Vagina (tissue), 2 donors: ENCODE data around the gene ANXA6. TPM values are rescaled to one million over a fixed set of nuclear protein-coding genes. Genes with fewer than 3 reads are reported as not detected.

Experiments
- DNase-seq, 2 donors: peaks; one replicate each; pipeline ENCODE4 v3.0.0-alpha.2; 2017; ENCODE audit errors: extremely low spot score in 2 of 2
- H3K27ac ChIP-seq: fragments of 200-600 bp; sonication (generic); one replicate; pipeline ENCODE4 v1.5.1; 2019
- H3K27me3 ChIP-seq: fragments of 200-600 bp; sonication (generic); one replicate; pipeline ENCODE4 v1.5.1; 2019
- H3K36me3 ChIP-seq, 2 donors: fragments of 200-600 bp; sonication (generic); one replicate each; pipeline ENCODE4 v1.5.1; 2017 to 2019
- H3K4me1 ChIP-seq: fragments of 200-600 bp; sonication (generic); one replicate; pipeline ENCODE4 v1.5.1; 2019
- H3K4me3 ChIP-seq, 2 donors: fragments of 200-600 bp; sonication (generic); 1 replicate in 1 of 2; 2 replicates in 1 of 2; pipeline ENCODE4 v1.5.1; 2016 to 2019
- H3K9me3 ChIP-seq: fragments of 200-600 bp; sonication (generic); one replicate; pipeline ENCODE4 v1.5.1; 2019
- POLR2A ChIP-seq, 2 donors: fragments of 450-650 bp; IDR thresholded peaks; one replicate each; pipeline ENCODE4 v1.6.1; 2017; ENCODE audit warnings: antibody characterized with exemption in 2 of 2, mild to moderate bottlenecking in 2 of 2, moderate library complexity in 2 of 2
- POLR2AphosphoS5 ChIP-seq, 2 donors: sonication (generic); formaldehyde crosslinking; IDR thresholded peaks; one replicate each; pipeline ENCODE4 v1.9.0; 2017; ENCODE audit warnings: antibody characterized with exemption in 2 of 2, mild to moderate bottlenecking in 2 of 2, low read depth in 1 of 2; ENCODE audit not compliant: insufficient read depth in 1 of 2
- intact Hi-C: fragments of 100-400 bp; cut with DNase I; formaldehyde crosslinking; loops from one replicate; pipeline ENCODE4 v1.15.1; 2023
- total RNA-seq: library from RNA; depleted of rRNA; stranded (reverse); fragments of >200 nt; gene quantifications from one replicate; pipeline ENCODE4 v1.2.3, GENCODE V29; 2016
- TF ChIP-seq, protein P1 (sequence below), 3 experiments: fragments of 450-650 bp in 2 of 3; fragments of 200-600 bp in 1 of 3; sonication (generic) in 1 of 3; IDR thresholded peaks; one replicate each; pipeline ENCODE4 v1.5.1; 2017 to 2019; ENCODE audit warnings: antibody characterized with exemption in 3 of 3, mild to moderate bottlenecking in 2 of 3, moderate library complexity in 2 of 3

ANXA6 gene
- total RNA-seq, 1 donor from 2014 or later = 190 TPM

DNA sequence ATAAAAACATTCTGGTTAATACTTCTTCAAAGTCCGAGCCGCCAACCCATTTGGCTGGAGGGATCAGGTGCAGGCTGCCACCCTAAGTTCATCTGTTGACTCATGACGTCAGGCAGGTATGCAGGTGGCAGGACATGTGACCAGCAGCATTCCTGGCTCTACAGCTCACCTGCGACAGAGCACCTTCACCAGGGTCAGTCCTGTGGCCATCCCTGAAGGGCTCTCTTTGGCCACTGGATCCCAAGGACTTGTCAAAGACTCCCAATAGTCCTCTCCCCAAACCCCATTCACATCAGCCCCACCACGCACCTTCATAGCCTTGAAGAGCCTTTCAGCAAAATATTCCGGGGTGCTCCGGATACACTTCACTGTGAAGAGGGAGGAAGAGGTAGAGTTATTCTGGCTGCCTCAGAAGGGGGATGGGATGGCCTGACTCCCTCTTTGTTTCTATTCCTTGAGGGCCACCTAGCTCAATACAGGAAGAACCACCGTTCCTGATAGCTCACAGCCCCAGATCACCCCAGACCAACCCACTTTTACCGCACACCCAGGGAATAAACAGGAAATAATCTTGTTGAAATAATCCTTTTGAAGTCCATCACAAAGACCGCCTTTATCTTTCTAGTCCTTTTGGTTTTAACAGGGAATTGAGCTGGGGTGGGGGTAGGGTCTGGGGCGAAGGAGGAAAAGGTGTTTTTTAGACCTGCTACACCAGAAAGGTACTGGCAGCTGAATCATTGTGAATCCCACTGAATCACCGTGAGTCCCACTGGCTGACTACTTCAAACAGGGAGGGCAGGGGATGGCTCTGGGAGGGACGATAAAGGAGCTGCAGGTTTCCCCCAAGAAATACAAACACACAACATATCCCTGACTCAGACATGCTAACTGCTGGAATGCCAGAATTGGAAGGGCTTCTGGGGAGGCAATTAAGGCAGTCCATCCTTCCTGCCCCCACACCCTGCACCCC is 26.4 kb downstream of the ANXA6 start:
- H3K4me3 ChIP-seq = no peak overlapping the region
- H3K9me3 ChIP-seq = no peaks in the 10 kb centered on the region
- H3K27ac ChIP-seq = no peak overlapping the region
- H3K36me3 ChIP-seq = peaks cover 0 to 74% of the 10 kb centered on the region in 2 donors
- DNase-seq = no peak
- no peaks in the 10 kb centered on the region for H3K4me1 ChIP-seq
- intact Hi-C loops = no loop called here
- TF ChIP-seq POLR2AphosphoS5 (IDR thresholded peaks at IDR 0.05; ENCODE audit: insufficient read depth in 1 of 2, low read depth in 1 of 2) (no peak), POLR2A (IDR thresholded peaks at IDR 0.05) (no peak)
- TF ChIP-seq, protein P1, sequence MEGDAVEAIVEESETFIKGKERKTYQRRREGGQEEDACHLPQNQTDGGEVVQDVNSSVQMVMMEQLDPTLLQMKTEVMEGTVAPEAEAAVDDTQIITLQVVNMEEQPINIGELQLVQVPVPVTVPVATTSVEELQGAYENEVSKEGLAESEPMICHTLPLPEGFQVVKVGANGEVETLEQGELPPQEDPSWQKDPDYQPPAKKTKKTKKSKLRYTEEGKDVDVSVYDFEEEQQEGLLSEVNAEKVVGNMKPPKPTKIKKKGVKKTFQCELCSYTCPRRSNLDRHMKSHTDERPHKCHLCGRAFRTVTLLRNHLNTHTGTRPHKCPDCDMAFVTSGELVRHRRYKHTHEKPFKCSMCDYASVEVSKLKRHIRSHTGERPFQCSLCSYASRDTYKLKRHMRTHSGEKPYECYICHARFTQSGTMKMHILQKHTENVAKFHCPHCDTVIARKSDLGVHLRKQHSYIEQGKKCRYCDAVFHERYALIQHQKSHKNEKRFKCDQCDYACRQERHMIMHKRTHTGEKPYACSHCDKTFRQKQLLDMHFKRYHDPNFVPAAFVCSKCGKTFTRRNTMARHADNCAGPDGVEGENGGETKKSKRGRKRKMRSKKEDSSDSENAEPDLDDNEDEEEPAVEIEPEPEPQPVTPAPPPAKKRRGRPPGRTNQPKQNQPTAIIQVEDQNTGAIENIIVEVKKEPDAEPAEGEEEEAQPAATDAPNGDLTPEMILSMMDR (IDR thresholded peaks at IDR 0.05) = no peak
- no peaks in the 10 kb centered on the region for H3K27me3 ChIP-seq

DNA sequence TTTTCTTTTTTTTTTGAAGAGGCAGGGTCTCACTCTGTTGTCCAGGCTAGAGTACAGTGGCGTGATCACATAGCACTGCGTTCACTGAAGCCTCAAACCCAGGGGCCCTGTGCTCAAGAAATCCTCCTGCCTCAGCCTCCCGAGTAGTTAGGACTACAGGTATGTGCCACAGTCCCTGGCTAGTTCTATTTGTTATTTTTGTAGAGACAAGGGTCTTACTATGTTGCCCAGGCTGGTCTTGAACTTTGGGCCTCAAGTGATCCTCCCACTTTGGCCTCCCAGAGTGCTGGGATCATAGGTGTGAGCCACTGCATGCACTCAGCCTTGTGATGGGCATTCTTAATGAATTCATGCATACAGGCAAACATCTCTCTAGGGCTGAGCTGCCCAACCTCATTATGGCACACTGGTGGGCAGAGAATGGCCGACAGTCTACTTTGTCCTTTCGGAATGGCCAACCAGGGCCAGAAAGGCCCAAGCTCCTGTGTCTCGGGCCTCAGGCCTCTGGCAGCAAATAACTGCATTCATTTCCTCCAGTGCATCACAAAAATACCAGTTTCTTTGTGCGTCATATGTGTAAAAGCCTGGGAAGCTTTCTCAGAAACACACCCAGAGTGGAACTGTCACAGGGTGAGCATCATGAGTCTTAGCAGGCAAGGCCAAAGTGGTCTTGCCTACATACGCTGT is 27.2 kb downstream of the ANXA6 start:
- intact Hi-C loops = no loop called here
- Histone ChIP-seq H3K27ac (no peak overlapping the region), H3K4me3 (no peak overlapping the region), H3K36me3 (peaks cover 0 to 66% of the 10 kb centered on the region in 2 donors), H3K9me3 (no peaks in the 10 kb centered on the region), H3K4me1 (no peaks in the 10 kb centered on the region), H3K27me3 (no peaks in the 10 kb centered on the region)
- DNase-seq = no peak
- TF ChIP-seq, protein P1 (IDR thresholded peaks at IDR 0.05) = no peak
- TF ChIP-seq POLR2A (IDR thresholded peaks at IDR 0.05) (no peak), POLR2AphosphoS5 (IDR thresholded peaks at IDR 0.05; ENCODE audit: insufficient read depth in 1 of 2, low read depth in 1 of 2) (no peak)

DNA sequence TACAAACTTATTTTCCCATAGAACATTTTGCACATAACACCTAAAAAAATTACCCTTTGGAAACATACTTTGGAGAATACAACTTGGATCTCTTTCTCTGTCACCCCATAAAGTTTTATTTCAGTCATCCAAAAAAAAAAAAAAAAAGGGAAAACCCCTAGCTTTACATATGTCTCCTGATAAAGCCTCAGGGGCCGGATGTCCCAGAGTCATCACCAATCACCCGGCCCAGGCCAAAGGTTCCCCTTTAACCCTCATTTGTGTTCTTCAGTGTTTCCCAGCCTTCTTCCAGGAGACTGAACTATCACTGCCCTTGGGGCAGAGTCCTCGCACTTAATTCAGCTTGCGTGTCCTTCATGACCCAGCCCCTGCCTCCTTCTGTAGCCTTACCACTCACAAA is 28.8 kb downstream of the ANXA6 start:
- Histone ChIP-seq H3K27me3 (no peaks in the 10 kb centered on the region), H3K4me3 (no peak overlapping the region), H3K36me3 (peaks cover 0 to 53% of the 10 kb centered on the region in 2 donors), H3K4me1 (no peaks in the 10 kb centered on the region), H3K27ac (no peak overlapping the region), H3K9me3 (no peaks in the 10 kb centered on the region)
- no peak for DNase-seq
- intact Hi-C loops = loop anchor here (5.0 kb wide), 1 partner anchor 33 kb away; no protein-coding TSS in a partner anchor
- TF ChIP-seq, protein P1 (IDR thresholded peaks at IDR 0.05) = no peak
- TF ChIP-seq POLR2A (IDR thresholded peaks at IDR 0.05) (no peak), POLR2AphosphoS5 (IDR thresholded peaks at IDR 0.05; ENCODE audit: insufficient read depth in 1 of 2, low read depth in 1 of 2) (no peak)

DNA sequence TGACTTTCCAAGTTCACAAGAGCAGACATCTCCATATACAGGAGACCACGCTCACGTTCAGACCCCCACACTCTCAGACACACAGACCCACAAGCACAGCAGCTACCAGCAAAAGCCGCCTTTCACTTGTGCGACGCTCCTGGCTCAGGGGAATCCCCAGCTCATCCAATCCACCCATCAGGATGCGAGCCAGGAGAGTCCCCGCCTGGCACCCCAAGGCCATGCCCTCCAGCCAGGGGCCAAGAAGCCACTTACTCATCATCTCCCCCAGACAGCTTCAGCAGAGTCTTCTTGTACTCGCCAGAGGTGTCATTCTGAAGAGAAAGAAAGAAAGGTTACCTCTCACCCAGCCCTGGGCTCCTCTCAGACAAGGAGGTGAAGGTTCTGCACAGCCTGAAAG is 29.7 kb downstream of the ANXA6 start:
- TF ChIP-seq POLR2A (IDR thresholded peaks at IDR 0.05) (no peak), POLR2AphosphoS5 (IDR thresholded peaks at IDR 0.05; ENCODE audit: insufficient read depth in 1 of 2, low read depth in 1 of 2) (no peak)
- TF ChIP-seq, protein P1 (IDR thresholded peaks at IDR 0.05) = no peak
- Histone ChIP-seq H3K9me3 (no peaks in the 10 kb centered on the region), H3K27ac (no peak overlapping the region), H3K4me3 (no peak overlapping the region), H3K36me3 (peaks cover 0 to 52% of the 10 kb centered on the region in 2 donors), H3K27me3 (no peaks in the 10 kb centered on the region), H3K4me1 (no peaks in the 10 kb centered on the region)
- DNase-seq = no peak
- intact Hi-C loops = loop anchor here (5.0 kb wide), 1 partner anchor 34 kb away; no protein-coding TSS in a partner anchor
